ENCODE measurements around the gene OSBPL3. TPM values are rescaled to one million over a fixed set of nuclear protein-coding genes. Genes with fewer than 3 reads are reported as not detected.

OSBPL3 gene
- total and polyA plus RNA-seq, 2 experiments from 2014 or later, result 21.8 to 25.8 TPM

DNA sequence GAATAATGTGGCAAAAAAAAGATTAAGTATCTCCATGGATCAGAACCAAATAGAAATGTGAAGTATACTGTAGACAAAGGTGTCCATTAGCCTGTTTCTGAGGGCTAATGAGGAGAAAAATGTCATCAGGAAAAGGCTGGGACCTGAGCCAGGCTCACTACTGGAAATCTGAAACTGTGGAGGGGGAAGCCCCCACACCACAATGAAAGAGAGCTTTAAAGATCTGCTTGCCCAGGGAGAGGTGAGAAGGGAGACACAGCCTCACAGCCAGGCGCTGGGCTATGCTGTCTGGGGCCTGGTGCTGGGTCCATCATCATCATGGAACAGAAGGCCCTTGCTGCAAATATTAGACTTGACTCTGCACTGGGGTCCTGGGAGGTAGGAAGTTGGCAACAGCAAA lies 90.4 kb downstream of the OSBPL3 start:
- Histone ChIP-seq H4K20me1 (ENCODE audit: insufficient read depth) (no peaks in the 10 kb centered on the region), H2AFZ (no peak overlapping the region), H3K9me2 (ENCODE audit: insufficient read depth) (no peaks in the 10 kb centered on the region), H3K79me2 (ENCODE audit: insufficient read depth) (peaks cover 94% of the 10 kb centered on the region), H3F3A (ENCODE audit: insufficient read depth) (0 out of 2 replicates have a peak, but pooled peaks cover 5% of the 10 kb centered on the region), H3K9me3 (ENCODE audit: low read depth) (no peaks in the 10 kb centered on the region), H3K4me3 (no peak overlapping the region), H3K4me2 (ENCODE audit: unreplicated experiment) (no peak overlapping the region), H3K9ac (no peak overlapping the region), H3K36me3 (ENCODE audit: low read depth) (peaks cover 9% of the 10 kb centered on the region; the same call in 1 of the 2 replicates), H3K4me1 (ENCODE audit: insufficient read depth) (peaks cover 10% of the 10 kb centered on the region), H3K27me3 (replicated peaks; ENCODE audit: insufficient read depth) (no peaks in the 10 kb centered on the region), H3K27ac (no peak overlapping the region)
- DNase-seq, result no peak
- 94 to 100% methylated on average over 1 of the region's 1 CpG for WGBS, 2 experiments (ENCODE audit: low coverage in 1 of 2, low lambda C conversion rate in 2 of 2, missing lambda C conversion rate in 2 of 2)
- in situ Hi-C loops (cut with MboI), result no loop called here
- no peak for TF ChIP-seq EZH2phosphoT487 (IDR thresholded peaks at IDR 0.05; ENCODE audit: insufficient read depth, low read depth)
- no peak for TF ChIP-seq EZH2 (IDR thresholded peaks at IDR 0.05; ENCODE audit: insufficient read depth, poor library complexity, severe bottlenecking)

DNA sequence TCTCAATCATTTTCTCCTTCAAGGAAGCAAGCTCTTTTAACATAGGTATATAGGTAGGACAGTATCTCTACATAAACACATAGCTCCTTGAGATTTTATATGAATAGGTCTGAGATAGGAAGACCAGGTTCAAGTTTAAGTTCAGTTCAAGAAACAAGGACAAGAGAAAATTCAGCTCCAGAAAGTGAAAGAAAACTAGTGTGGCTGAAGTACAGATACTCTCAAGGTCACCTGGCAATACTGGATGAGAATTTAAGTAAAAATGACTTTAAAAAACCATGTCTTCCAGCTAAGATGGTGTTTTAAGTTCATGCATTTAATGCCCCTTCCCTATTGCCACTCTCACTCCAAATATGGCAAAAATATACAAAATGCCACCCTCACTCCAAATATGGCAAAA lies 91.3 kb downstream of the OSBPL3 start:
- H3K4me2 ChIP-seq (ENCODE audit: unreplicated experiment), result no peak overlapping the region
- in situ Hi-C loops (cut with MboI), result no loop called here
- H3K9me3 ChIP-seq (ENCODE audit: low read depth), result no peaks in the 10 kb centered on the region
- H3F3A ChIP-seq (ENCODE audit: insufficient read depth), result peaks cover 10% of the 10 kb centered on the region
- TF ChIP-seq EZH2 (IDR thresholded peaks at IDR 0.05; ENCODE audit: insufficient read depth, poor library complexity, severe bottlenecking) (no peak), EZH2phosphoT487 (IDR thresholded peaks at IDR 0.05; ENCODE audit: insufficient read depth, low read depth) (no peak)
- peaks cover 9% of the 10 kb centered on the region; the same call in 1 of the 2 replicates for H3K36me3 ChIP-seq (ENCODE audit: low read depth)
- H3K27ac ChIP-seq, result no peak overlapping the region
- H3K27me3 ChIP-seq (replicated peaks; ENCODE audit: insufficient read depth), result no peaks in the 10 kb centered on the region
- peaks cover 14% of the 10 kb centered on the region for H3K4me1 ChIP-seq (ENCODE audit: insufficient read depth)
- no peaks in the 10 kb centered on the region for H4K20me1 ChIP-seq (ENCODE audit: insufficient read depth)
- H3K9me2 ChIP-seq (ENCODE audit: insufficient read depth), result no peaks in the 10 kb centered on the region
- no peak for DNase-seq
- no peak overlapping the region for H2AFZ ChIP-seq
- peaks cover 94% of the 10 kb centered on the region for H3K79me2 ChIP-seq (ENCODE audit: insufficient read depth)
- no peak overlapping the region for H3K9ac ChIP-seq
- H3K4me3 ChIP-seq, result no peak overlapping the region

DNA sequence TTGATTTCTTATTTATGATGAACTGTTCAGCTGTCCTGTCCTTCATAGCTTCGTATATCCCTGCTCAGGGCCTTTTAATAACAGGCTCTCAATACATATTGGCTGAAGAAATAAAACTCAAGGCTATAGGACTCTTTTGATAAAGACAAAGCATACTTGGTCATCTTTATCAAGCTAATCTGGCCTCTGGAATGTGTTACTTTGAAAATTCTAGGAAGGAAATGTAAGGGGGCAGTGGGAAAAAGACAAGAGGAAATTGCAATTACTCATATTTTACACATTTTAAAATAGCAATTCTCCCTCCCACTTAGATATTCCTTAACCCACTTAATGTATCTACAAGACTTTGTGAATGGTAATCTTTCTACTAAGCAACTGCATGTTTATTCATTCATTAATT lies 94.3 kb downstream of the OSBPL3 start:
- WGBS, 2 experiments (ENCODE audit: low coverage in 1 of 2, low lambda C conversion rate in 2 of 2, missing lambda C conversion rate in 2 of 2), result 94 to 100% methylated on average over 1 of the region's 1 CpG
- no peak overlapping the region for H3K9ac ChIP-seq
- H2AFZ ChIP-seq, result no peak overlapping the region
- H3K9me3 ChIP-seq (ENCODE audit: low read depth), result no peaks in the 10 kb centered on the region
- no peak overlapping the region for H3K4me3 ChIP-seq
- H3K79me2 ChIP-seq (ENCODE audit: insufficient read depth), result peaks cover 80% of the 10 kb centered on the region
- H4K20me1 ChIP-seq (ENCODE audit: insufficient read depth), result no peaks in the 10 kb centered on the region
- no peak overlapping the region for H3K27ac ChIP-seq
- DNase-seq, result no peak
- no peak for TF ChIP-seq EZH2phosphoT487 (IDR thresholded peaks at IDR 0.05; ENCODE audit: insufficient read depth, low read depth)
- TF ChIP-seq EZH2 (IDR thresholded peaks at IDR 0.05; ENCODE audit: insufficient read depth, poor library complexity, severe bottlenecking), result no peak
- no peak overlapping the region for H3K4me2 ChIP-seq (ENCODE audit: unreplicated experiment)
- peaks cover 7% of the 10 kb centered on the region; the same call in 1 of the 2 replicates for H3K36me3 ChIP-seq (ENCODE audit: low read depth)
- peaks cover 33% of the 10 kb centered on the region for H3F3A ChIP-seq (ENCODE audit: insufficient read depth)
- H3K9me2 ChIP-seq (ENCODE audit: insufficient read depth), result no peaks in the 10 kb centered on the region
- in situ Hi-C loops (cut with MboI), result no loop called here
- no peaks in the 10 kb centered on the region for H3K27me3 ChIP-seq (replicated peaks; ENCODE audit: insufficient read depth)
- peaks cover 26% of the 10 kb centered on the region for H3K4me1 ChIP-seq (ENCODE audit: insufficient read depth)

- Histone ChIP-seq H3K4me2 (ENCODE audit: unreplicated experiment) (no peak overlapping the region), H3K36me3 (ENCODE audit: low read depth) (peaks cover 3% of the 10 kb centered on the region; the same call in 1 of the 2 replicates), H2AFZ (no peak overlapping the region), H3F3A (ENCODE audit: insufficient read depth) (peaks cover 29% of the 10 kb centered on the region), H3K79me2 (ENCODE audit: insufficient read depth) (peaks cover 76% of the 10 kb centered on the region), H3K9me3 (ENCODE audit: low read depth) (no peaks in the 10 kb centered on the region), H3K27me3 (replicated peaks; ENCODE audit: insufficient read depth) (no peaks in the 10 kb centered on the region), H3K27ac (no peak overlapping the region), H3K9ac (no peak overlapping the region), H3K4me3 (no peak overlapping the region), H4K20me1 (ENCODE audit: insufficient read depth) (no peaks in the 10 kb centered on the region), H3K4me1 (ENCODE audit: insufficient read depth) (peaks cover 25% of the 10 kb centered on the region), H3K9me2 (ENCODE audit: insufficient read depth) (no peaks in the 10 kb centered on the region)
- in situ Hi-C loops (cut with MboI), result no loop called here
- TF ChIP-seq EZH2 (IDR thresholded peaks at IDR 0.05; ENCODE audit: insufficient read depth, poor library complexity, severe bottlenecking) (no peak), EZH2phosphoT487 (IDR thresholded peaks at IDR 0.05; ENCODE audit: insufficient read depth, low read depth) (no peak)
- 96 to 98% methylated on average over 2 of the region's 2 CpGs for WGBS, 2 experiments (ENCODE audit: low coverage in 1 of 2, low lambda C conversion rate in 2 of 2, missing lambda C conversion rate in 2 of 2)
- no peak for DNase-seq
Measured at GRCh38 chr7:24885305-24885704, 94.7 kb downstream of the OSBPL3 start.

DNA sequence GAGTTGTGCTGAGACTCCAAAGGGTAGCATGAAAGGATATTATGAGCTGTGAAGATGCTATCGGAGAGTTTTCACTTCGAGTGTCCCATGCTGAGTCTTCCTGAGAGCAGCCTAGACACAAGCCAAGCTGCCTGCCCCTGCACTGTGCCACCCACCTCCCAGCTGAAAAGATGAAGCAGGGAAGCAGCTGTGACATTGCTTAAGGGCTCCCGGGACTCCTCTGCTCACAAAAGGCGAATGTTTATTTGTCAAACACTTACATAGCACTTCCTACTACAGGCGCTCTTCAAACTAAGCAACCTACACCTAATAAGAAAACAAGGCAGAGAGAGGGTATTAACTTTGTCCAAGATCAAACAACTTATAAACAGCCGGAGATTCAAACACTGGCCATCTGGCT lies 95.6 kb downstream of the OSBPL3 start:
- peaks cover 25% of the 10 kb centered on the region for H3K4me1 ChIP-seq (ENCODE audit: insufficient read depth)
- no peaks in the 10 kb centered on the region for H3K36me3 ChIP-seq (ENCODE audit: low read depth)
- peaks cover 27% of the 10 kb centered on the region for H3F3A ChIP-seq (ENCODE audit: insufficient read depth)
- H3K27ac ChIP-seq, result no peak overlapping the region
- TF ChIP-seq EZH2phosphoT487 (IDR thresholded peaks at IDR 0.05; ENCODE audit: insufficient read depth, low read depth) (no peak), EZH2 (IDR thresholded peaks at IDR 0.05; ENCODE audit: insufficient read depth, poor library complexity, severe bottlenecking) (no peak)
- in situ Hi-C loops (cut with MboI), result no loop called here
- H3K9ac ChIP-seq, result no peak overlapping the region
- WGBS, 2 experiments (ENCODE audit: low coverage in 1 of 2, low lambda C conversion rate in 2 of 2, missing lambda C conversion rate in 2 of 2), result 82% methylated on average over 6 of the region's 6 CpGs
- H3K4me2 ChIP-seq (ENCODE audit: unreplicated experiment), result no peak overlapping the region
- DNase-seq, result no peak
- no peaks in the 10 kb centered on the region for H3K9me2 ChIP-seq (ENCODE audit: insufficient read depth)
- no peak overlapping the region for H3K4me3 ChIP-seq
- H3K9me3 ChIP-seq (ENCODE audit: low read depth), result no peaks in the 10 kb centered on the region
- no peaks in the 10 kb centered on the region for H4K20me1 ChIP-seq (ENCODE audit: insufficient read depth)
- H3K79me2 ChIP-seq (ENCODE audit: insufficient read depth), result peaks cover 67% of the 10 kb centered on the region
- no peak overlapping the region for H2AFZ ChIP-seq
- no peaks in the 10 kb centered on the region for H3K27me3 ChIP-seq (replicated peaks; ENCODE audit: insufficient read depth)

All from GM23248 (cell line).